Endothelial cell of umbilical vein (primary cell): Measurements from ENCODE around the gene SERPINB10. TPM values are rescaled to one million over a fixed set of nuclear protein-coding genes. Genes with fewer than 3 reads are reported as not detected.

Experiments used
- BruUV-seq: library from RNA; stranded (reverse); fragments of 400-500 nt; replicated peaks from 2 replicates; lab custom pipeline; 2021; lab: Mats Ljungman, UMichigan
- CTCF ChIA-PET: fragments of 300-600, 350-600 bp; sonication (Branson Sonifier 250); formaldehyde crosslinking; loops from one replicate; lab custom pipeline; 2021; ENCODE audit warnings: antibody characterized with exemption, inconsistent platforms; lab: Charles Lee
- POLR2A ChIA-PET: fragments of 300-600, 350-600 bp; sonication (Branson Sonifier 250); formaldehyde crosslinking; loops from one replicate; lab custom pipeline; 2021; ENCODE audit warnings: antibody characterized with exemption, inconsistent platforms; lab: Charles Lee
- DNase-seq: peaks from one replicate; pipeline ENCODE4 v3.0.0-alpha.2; 2011; ENCODE audit warnings: low read depth, low spot score
- FAIRE-seq: peaks from 2 replicates; lab custom pipeline; 2011; peaks lifted over from hg19 to GRCh38; lab: Jason Lieb, UNC
- H2AFZ ChIP-seq: 2 replicates; pipeline ENCODE4 v1.6.0; 2012; ENCODE audit warnings: low read depth, low read length, control low read depth, inconsistent platforms
- H3K27ac ChIP-seq: 2 replicates; pipeline ENCODE4 v1.5.1; 2011; ENCODE audit warnings: low read depth, mild to moderate bottlenecking, control low read depth, low read length, moderate library complexity; ENCODE audit not compliant: insufficient read depth
- H3K27me3 ChIP-seq, 2 experiments: 2 replicates each; pipeline versions ENCODE4 v1.6.0 to v1.6.1; 2011; ENCODE audit warnings: low read length in 2 of 2, mixed read lengths in 1 of 2; ENCODE audit not compliant: control insufficient read depth in 2 of 2, insufficient read depth in 2 of 2
- H3K36me3 ChIP-seq, 2 experiments: 2 replicates in 1 of 2; 3 replicates in 1 of 2; pipeline ENCODE4 v1.5.1; 2011; ENCODE audit warnings: low read length in 2 of 2, mild to moderate bottlenecking in 1 of 2, moderate library complexity in 1 of 2; ENCODE audit not compliant: control insufficient read depth in 2 of 2, insufficient read depth in 2 of 2; ENCODE audit errors: extremely low read depth in 1 of 2
- H3K4me1 ChIP-seq: 3 replicates; pipeline ENCODE4 v1.5.1; 2011; ENCODE audit warnings: mild to moderate bottlenecking, low read length; ENCODE audit not compliant: control insufficient read depth, insufficient read depth; ENCODE audit errors: extremely low read depth
- H3K4me2 ChIP-seq: 2 replicates; pipeline ENCODE4 v1.6.1; 2011; ENCODE audit warnings: low read length, control low read depth, mixed read lengths; ENCODE audit not compliant: insufficient read depth
- H3K4me3 ChIP-seq, 3 experiments: fragments of 200-600 bp in 1 of 3; sonication (generic), shearing (Covaris generic) in 1 of 3; replicated peaks in 1 of 3; 2 replicates each; pipeline ENCODE4 v1.5.1; 2011 to 2016; ENCODE audit warnings: control low read depth in 3 of 3, low read length in 3 of 3, mild to moderate bottlenecking in 2 of 3, inconsistent platforms in 1 of 3, low read depth in 1 of 3, moderate library complexity in 1 of 3; ENCODE audit not compliant: insufficient read depth in 1 of 3
- H3K79me2 ChIP-seq: 2 replicates; pipeline ENCODE4 v1.6.0; 2012; ENCODE audit warnings: low read length, inconsistent platforms; ENCODE audit not compliant: control insufficient read depth, insufficient read depth
- H3K9ac ChIP-seq: replicated peaks from 2 replicates; pipeline ENCODE3; 2011; ENCODE audit warnings: low read length, control low read depth; ENCODE audit not compliant: insufficient read depth; ENCODE audit errors: extremely low read depth
- H3K9me1 ChIP-seq: replicated peaks from 3 replicates; pipeline ENCODE4 v1.6.0; 2011; ENCODE audit warnings: mild to moderate bottlenecking, low read length; ENCODE audit not compliant: control insufficient read depth, insufficient read depth; ENCODE audit errors: extremely low read depth
- H3K9me3 ChIP-seq: replicated peaks from 2 replicates; pipeline ENCODE4 v1.5.1; 2012; ENCODE audit warnings: low read length, inconsistent platforms; ENCODE audit not compliant: control insufficient read depth, insufficient read depth
- H4K20me1 ChIP-seq: replicated peaks from 2 replicates; pipeline ENCODE3; 2011; ENCODE audit warnings: mild to moderate bottlenecking, low read length; ENCODE audit not compliant: control insufficient read depth, insufficient read depth; ENCODE audit errors: extremely low read depth
- EZH2 ChIP-seq: IDR thresholded peaks from 2 replicates; pipeline ENCODE4 v1.6.1; 2012; ENCODE audit warnings: borderline replicate concordance, low read depth, mild to moderate bottlenecking, moderate library complexity, low read length, inconsistent platforms; ENCODE audit not compliant: severe bottlenecking
- FOS ChIP-seq: IDR thresholded peaks from 2 replicates; pipeline ENCODE4 v1.6.1; 2011; ENCODE audit warnings: mild to moderate bottlenecking, low read length, moderate library complexity, borderline replicate concordance; ENCODE audit not compliant: insufficient read depth
- GATA2 ChIP-seq: IDR thresholded peaks from 2 replicates; pipeline ENCODE4 v1.7.0; 2011; ENCODE audit warnings: low read depth, mild to moderate bottlenecking, moderate library complexity, mixed read lengths, low read length; ENCODE audit not compliant: insufficient read length, insufficient read depth
- JUN ChIP-seq: IDR thresholded peaks from 2 replicates; pipeline ENCODE4 v1.6.1; 2011; ENCODE audit warnings: borderline replicate concordance, low read depth; ENCODE audit not compliant: insufficient read length, insufficient read depth
- MAX ChIP-seq: IDR thresholded peaks from 2 replicates; pipeline ENCODE4 v1.6.1; 2011; ENCODE audit not compliant: insufficient read depth, insufficient read length
- MYC ChIP-seq: IDR thresholded peaks from one replicate; pipeline ENCODE4 v1.6.1; 2011; ENCODE audit warnings: mild to moderate bottlenecking, low read depth, low read length
- POLR2A ChIP-seq: IDR thresholded peaks from 2 replicates; pipeline ENCODE4 v1.6.1; 2012; ENCODE audit warnings: low read depth, mild to moderate bottlenecking, control low read depth, low read length
- POLR2AphosphoS5 ChIP-seq: IDR thresholded peaks from 2 replicates; pipeline ENCODE4 v1.6.1; 2012; ENCODE audit warnings: low read depth, mild to moderate bottlenecking, control low read depth, low read length, moderate library complexity; ENCODE audit not compliant: insufficient read depth
- dilution Hi-C: fragments of 300-500 bp; cut with MboI; formaldehyde crosslinking; loops from one replicate; pipeline ENCODE4 v1.15.0; 2019; ENCODE audit warnings: low sequenced_read_pairs; ENCODE audit not compliant: extremely low pct_ligation_motif_present
- intact Hi-C: fragments of 100-400 bp; cut with micrococcal nuclease; formaldehyde crosslinking; loops from one replicate; pipeline ENCODE4 v1.10.0; 2022
- polyA plus RNA-seq, 4 experiments: library from polyadenylated mRNA; depleted of rRNA in 3 of 4; stranded (reverse) in 3 of 4; unstranded in 1 of 4; fragments of >200 nt; gene quantifications; 2 replicates each; pipeline versions ENCODE4 v1.2.1 to v1.2.3, GENCODE V29; 2011 to 2012; ENCODE audit warnings: missing spikeins in 1 of 4
- total RNA-seq: library from RNA; stranded (reverse); gene quantifications from 2 replicates; pipeline ENCODE4 v1.2.3, GENCODE V29; 2021
- TF ChIP-seq, protein P1 (sequence below), 2 donors: IDR thresholded peaks; 1 replicate in 1 of 2; 2 replicates in 1 of 2; pipeline ENCODE4 v1.5.1; 2011; ENCODE audit warnings: low read length in 2 of 2, mild to moderate bottlenecking in 2 of 2, moderate library complexity in 2 of 2, control low read depth in 1 of 2, inconsistent platforms in 1 of 2, low read depth in 1 of 2; ENCODE audit not compliant: insufficient read depth in 1 of 2; ENCODE audit errors: extremely low read depth in 1 of 2

Gene SERPINB10
- total and polyA plus RNA-seq, 2 donors (not counting 3 experiments of a cell fraction or from before 2014, with no cell fraction given) = not detected

DNA sequence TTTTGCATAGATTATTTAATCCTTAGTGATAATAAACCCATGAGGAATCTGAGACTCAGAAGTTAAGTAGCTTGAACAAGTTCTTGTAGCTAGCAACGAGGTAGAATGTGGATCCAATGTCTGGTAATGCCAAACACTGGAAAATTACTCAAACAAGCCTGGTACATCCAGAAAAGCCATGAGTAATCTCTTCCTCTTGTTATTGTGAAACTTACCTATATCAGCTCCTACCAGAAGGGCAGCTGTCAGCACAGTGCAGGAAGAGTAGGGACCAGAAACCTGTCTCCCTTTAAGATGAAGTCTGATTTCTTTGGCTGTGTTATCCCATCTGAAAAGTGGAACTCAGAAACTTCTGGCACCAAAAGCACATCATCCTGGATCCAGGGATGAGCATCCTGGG, 54.4 kb downstream of the SERPINB10 start:
- no peak overlapping the region for H2AFZ ChIP-seq
- no peaks in the 10 kb centered on the region for H3K4me1 ChIP-seq
- ChIA-PET CTCF (interaction anchor here (0.9 to 3.4 kb wide), 7 partner anchors 11 to 32 kb away, joined by 3 to 61 read pairs (median 6); no protein-coding TSS in a partner anchor), POLR2A (no interaction called here)
- FAIRE-seq (no peak), DNase-seq (peak; percentile 21)
- no peaks in the 10 kb centered on the region for H3K9me3 ChIP-seq
- H3K9me1 ChIP-seq = no peaks in the 10 kb centered on the region
- no peaks in the 10 kb centered on the region for H3K79me2 ChIP-seq
- no peak overlapping the region for H3K9ac ChIP-seq
- no TSS peak for BruUV-seq
- no peak overlapping the region for H3K4me3 ChIP-seq
- TF ChIP-seq GATA2 = no peak
- TF ChIP-seq FOS = no peak
- TF ChIP-seq EZH2 = no peak
- no peak for TF ChIP-seq POLR2A
- no peak for TF ChIP-seq POLR2AphosphoS5
- TF ChIP-seq MAX = no peak
- TF ChIP-seq, protein P1, sequence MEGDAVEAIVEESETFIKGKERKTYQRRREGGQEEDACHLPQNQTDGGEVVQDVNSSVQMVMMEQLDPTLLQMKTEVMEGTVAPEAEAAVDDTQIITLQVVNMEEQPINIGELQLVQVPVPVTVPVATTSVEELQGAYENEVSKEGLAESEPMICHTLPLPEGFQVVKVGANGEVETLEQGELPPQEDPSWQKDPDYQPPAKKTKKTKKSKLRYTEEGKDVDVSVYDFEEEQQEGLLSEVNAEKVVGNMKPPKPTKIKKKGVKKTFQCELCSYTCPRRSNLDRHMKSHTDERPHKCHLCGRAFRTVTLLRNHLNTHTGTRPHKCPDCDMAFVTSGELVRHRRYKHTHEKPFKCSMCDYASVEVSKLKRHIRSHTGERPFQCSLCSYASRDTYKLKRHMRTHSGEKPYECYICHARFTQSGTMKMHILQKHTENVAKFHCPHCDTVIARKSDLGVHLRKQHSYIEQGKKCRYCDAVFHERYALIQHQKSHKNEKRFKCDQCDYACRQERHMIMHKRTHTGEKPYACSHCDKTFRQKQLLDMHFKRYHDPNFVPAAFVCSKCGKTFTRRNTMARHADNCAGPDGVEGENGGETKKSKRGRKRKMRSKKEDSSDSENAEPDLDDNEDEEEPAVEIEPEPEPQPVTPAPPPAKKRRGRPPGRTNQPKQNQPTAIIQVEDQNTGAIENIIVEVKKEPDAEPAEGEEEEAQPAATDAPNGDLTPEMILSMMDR (IDR thresholded peaks at IDR 0.05; ENCODE audit: extremely low read depth in 1 of 2, insufficient read depth in 1 of 2, low read depth in 1 of 2, low read length in 2 of 2) = no peak
- no peak for TF ChIP-seq MYC
- no peak for TF ChIP-seq JUN
- no peak overlapping the region for H3K27ac ChIP-seq
- dilution Hi-C loops = no loop called here
- intact Hi-C loops = loop anchor here (2.0 kb wide), 1 partner anchor 33 kb away; no protein-coding TSS in a partner anchor
- H3K27me3 ChIP-seq = peaks cover 14 to 43% of the 10 kb centered on the region in 2 experiments
- no peaks in the 10 kb centered on the region for H4K20me1 ChIP-seq
- no peaks in the 10 kb centered on the region for H3K36me3 ChIP-seq
- H3K4me2 ChIP-seq = no peak overlapping the region
